HepG2 (cell line): ENCODE data around the gene VWA5B1. TPM values are rescaled to one million over a fixed set of nuclear protein-coding genes. Genes with fewer than 3 reads are reported as not detected.

Experiments
- ATAC-seq: fragments of 200-7000 bp; cut with Tn5 transposase; 3 replicates; pipeline ENCODE4 v1.9.1; 2020; ENCODE audit warnings: mild to moderate bottlenecking, moderate library complexity
- BruUV-seq: library from RNA; stranded (reverse); fragments of 400-500 nt; replicated peaks from 2 replicates; lab custom pipeline; 2021; lab: Mats Ljungman, UMichigan
- CTCF ChIA-PET: fragments of 300-600 bp; formaldehyde crosslinking; extraction: SDS; loops from one replicate; lab custom pipeline; 2021; ENCODE audit warnings: low total read pairs, inconsistent platforms, low intra/inter-chr PET ratio; lab: Yijun Ruan, JAX
- POLR2A ChIA-PET: fragments of 350-600 bp; sonication (Branson Sonifier 250); formaldehyde crosslinking; loops from one replicate; lab custom pipeline; 2020; ENCODE audit warnings: antibody characterized with exemption, inconsistent platforms; lab: Yijun Ruan, JAX
- DNase-seq: peaks from one replicate; pipeline ENCODE4 v3.0.0-alpha.2; 2015; ENCODE audit warnings: low spot score
- FAIRE-seq: peaks from 3 replicates; lab custom pipeline; 2011; peaks lifted over from hg19 to GRCh38; lab: Jason Lieb, UNC
- H2AFZ ChIP-seq: one replicate; pipeline ENCODE4 v1.6.1; 2011; ENCODE audit warnings: low read length, inconsistent platforms
- H3K27ac ChIP-seq: fragments of 300-600 bp; 3 replicates; pipeline ENCODE4 v1.8.0; 2011; ENCODE audit warnings: mixed run types, mild to moderate bottlenecking, mixed read lengths, low read length, inconsistent platforms; ENCODE audit not compliant: insufficient read depth; ENCODE audit errors: extremely low read length
- H3K27me3 ChIP-seq, 2 experiments: fragments of 200-600 bp in 1 of 2; 2 replicates in 1 of 2; 3 replicates in 1 of 2; pipeline versions ENCODE4 v1.6.0 to v1.8.0; 2011; ENCODE audit warnings: low read length in 2 of 2, mild to moderate bottlenecking in 2 of 2, moderate library complexity in 2 of 2, inconsistent platforms in 1 of 2; ENCODE audit not compliant: insufficient read depth in 2 of 2, control insufficient read depth in 1 of 2
- H3K36me3 ChIP-seq, 2 experiments: fragments of 200-600 bp in 1 of 2; replicated peaks in 1 of 2; 2 replicates in 1 of 2; 3 replicates in 1 of 2; pipeline versions ENCODE4 v1.5.1 to v1.8.0; 2011; ENCODE audit warnings: low read length in 2 of 2, inconsistent platforms in 1 of 2; ENCODE audit not compliant: insufficient read depth in 2 of 2, control insufficient read depth in 1 of 2
- H3K4me1 ChIP-seq: 2 replicates; pipeline ENCODE4 v1.5.1; 2012; ENCODE audit warnings: low read length, inconsistent platforms; ENCODE audit not compliant: insufficient read depth
- H3K4me2 ChIP-seq: 2 replicates; pipeline ENCODE4 v1.6.0; 2011; ENCODE audit warnings: low read depth, low read length, inconsistent platforms
- H3K4me3 ChIP-seq, 3 experiments: fragments of 200-600 bp in 1 of 3; sonication (generic), shearing (Covaris generic) in 1 of 3; replicated peaks in 1 of 3; 2 replicates each; pipeline ENCODE4 v1.5.1; 2011 to 2016; ENCODE audit warnings: low read length in 3 of 3, inconsistent platforms in 2 of 3, low read depth in 2 of 3, mild to moderate bottlenecking in 2 of 3, control low read depth in 1 of 3, mixed read lengths in 1 of 3; ENCODE audit not compliant: insufficient read depth in 1 of 3
- H3K79me2 ChIP-seq: one replicate; pipeline ENCODE4 v1.6.1; 2011; ENCODE audit warnings: low read length, inconsistent platforms; ENCODE audit not compliant: insufficient read depth
- H3K9ac ChIP-seq: 2 replicates; pipeline ENCODE4 v1.6.0; 2011; ENCODE audit warnings: mild to moderate bottlenecking, low read depth, low read length, inconsistent platforms; ENCODE audit not compliant: insufficient read depth
- H3K9me3 ChIP-seq: 2 replicates; pipeline ENCODE4 v1.5.1; 2012; ENCODE audit warnings: mild to moderate bottlenecking, low read length
- H4K20me1 ChIP-seq: 2 replicates; pipeline ENCODE4 v1.6.0; 2011; ENCODE audit warnings: inconsistent platforms, mild to moderate bottlenecking, low read length, moderate library complexity; ENCODE audit not compliant: insufficient read depth
- HDAC2 ChIP-seq: sonication (generic); formaldehyde crosslinking; IDR thresholded peaks from 2 replicates; pipeline ENCODE4 v1.4.0; 2020; ENCODE audit warnings: missing genetic modification reagents
- IRF2 ChIP-seq: IDR thresholded peaks from 2 replicates; pipeline ENCODE4 v1.6.1; 2018; ENCODE audit warnings: missing genetic modification reagents, missing compliant biosample characterization
- LCORL ChIP-seq, 2 experiments: fragments of 450-650 bp in 1 of 2; sonication (generic) in 1 of 2; formaldehyde crosslinking in 1 of 2; IDR thresholded peaks; 2 replicates each; pipeline versions ENCODE4 v1.5.0 to v1.6.1; 2017 to 2020; ENCODE audit warnings: antibody characterized with exemption in 1 of 2, missing genetic modification reagents in 1 of 2
- PTBP1 ChIP-seq: fragments of 200-400 bp; formaldehyde crosslinking; IDR thresholded peaks from 2 replicates; pipeline ENCODE4 v1.6.1; 2018; ENCODE audit warnings: low read length, low read depth; ENCODE audit not compliant: poor library complexity, severe bottlenecking
- STAG1 ChIP-seq: sonication (generic); formaldehyde crosslinking; IDR thresholded peaks from 2 replicates; pipeline ENCODE4 v1.4.0; 2020; ENCODE audit warnings: missing genetic modification reagents
- TBX3 ChIP-seq: fragments of 450-650 bp; IDR thresholded peaks from 2 replicates; pipeline ENCODE4 v1.6.1; 2017; ENCODE audit warnings: antibody characterized with exemption, mild to moderate bottlenecking, inconsistent platforms, borderline replicate concordance
- ZNF207 ChIP-seq: fragments of 450-650 bp; IDR thresholded peaks from 2 replicates; pipeline ENCODE4 v1.6.1; 2016; ENCODE audit warnings: antibody characterized with exemption, borderline replicate concordance
- ZNF501 ChIP-seq: sonication (generic); formaldehyde crosslinking; IDR thresholded peaks from 2 replicates; pipeline ENCODE4 v1.5.1; 2020; ENCODE audit warnings: mild to moderate bottlenecking, moderate library complexity, missing genetic modification reagents
- ZNF570 ChIP-seq: sonication (generic); formaldehyde crosslinking; IDR thresholded peaks from 2 replicates; pipeline ENCODE4 v1.4.0; 2020; ENCODE audit warnings: mild to moderate bottlenecking, missing genetic modification reagents, borderline replicate concordance
- WGBS: methylation state at CpG from one replicate; pipeline ENCODE4 v1.1.6; 2017; ENCODE audit warnings: low lambda C conversion rate; 5-methylcytosine and 5-hydroxymethylcytosine counted together
- in situ Hi-C: cut with HindIII; loops from 2 replicates; pipeline ENCODE4 v1.10.0; 2017; ENCODE audit warnings: low pct_unique_long_range_greater_than_20kb; ENCODE audit not compliant: extremely low pct_ligation_motif_present
- intact Hi-C: fragments of 100-400 bp; cut with micrococcal nuclease; formaldehyde crosslinking; loops from one replicate; pipeline ENCODE4 v1.10.0; 2022; ENCODE audit not compliant: unreplicated experiment
- polyA plus RNA-seq, 8 experiments: library from polyadenylated mRNA; depleted of rRNA in 3 of 8; stranded (reverse) in 7 of 8; unstranded in 1 of 8; fragments of >200 nt; fragmentation: Illumina TruSeq in 4 of 8; extraction: Trizol in 4 of 8; gene quantifications; 2 replicates each; pipeline versions ENCODE4 v1.2.1 to v1.2.3, GENCODE V29; 2011 to 2016; ENCODE audit warnings: low read depth in 4 of 8, missing spikeins in 1 of 8, mixed read lengths in 1 of 8; ENCODE audit not compliant: insufficient read depth in 1 of 8
- total RNA-seq, 5 experiments: library from RNA; depleted of rRNA; stranded (reverse); fragments of >200 nt; fragmentation: Illumina TruSeq; extraction: Trizol; gene quantifications; 2 replicates each; pipeline ENCODE4 v1.2.3, GENCODE V29; 2016; ENCODE audit warnings: low read depth in 1 of 5
- TF ChIP-seq, protein P1 (sequence below): sonication (generic); formaldehyde crosslinking; IDR thresholded peaks from 2 replicates; pipeline ENCODE4 v1.9.0; 2021; ENCODE audit warnings: missing genetic modification reagents, borderline replicate concordance
- TF ChIP-seq, protein P2 (sequence below): sonication (generic); formaldehyde crosslinking; IDR thresholded peaks from 2 replicates; pipeline ENCODE4 v1.4.0; 2020; ENCODE audit warnings: missing genetic modification reagents
- TF ChIP-seq, protein P3 (sequence below): sonication (generic); formaldehyde crosslinking; IDR thresholded peaks from 2 replicates; pipeline ENCODE4 v1.5.0; 2020; ENCODE audit warnings: mild to moderate bottlenecking, missing genetic modification reagents, borderline replicate concordance
- TF ChIP-seq, protein P4 (sequence below): IDR thresholded peaks from 2 replicates; pipeline ENCODE4 v1.6.1; 2018; ENCODE audit warnings: missing genetic modification reagents

Gene VWA5B1
- total and polyA plus RNA-seq, 2 of the 13 experiments (the other 11 are each of a cell fraction or from before 2014, with no cell fraction given) = not detected

DNA sequence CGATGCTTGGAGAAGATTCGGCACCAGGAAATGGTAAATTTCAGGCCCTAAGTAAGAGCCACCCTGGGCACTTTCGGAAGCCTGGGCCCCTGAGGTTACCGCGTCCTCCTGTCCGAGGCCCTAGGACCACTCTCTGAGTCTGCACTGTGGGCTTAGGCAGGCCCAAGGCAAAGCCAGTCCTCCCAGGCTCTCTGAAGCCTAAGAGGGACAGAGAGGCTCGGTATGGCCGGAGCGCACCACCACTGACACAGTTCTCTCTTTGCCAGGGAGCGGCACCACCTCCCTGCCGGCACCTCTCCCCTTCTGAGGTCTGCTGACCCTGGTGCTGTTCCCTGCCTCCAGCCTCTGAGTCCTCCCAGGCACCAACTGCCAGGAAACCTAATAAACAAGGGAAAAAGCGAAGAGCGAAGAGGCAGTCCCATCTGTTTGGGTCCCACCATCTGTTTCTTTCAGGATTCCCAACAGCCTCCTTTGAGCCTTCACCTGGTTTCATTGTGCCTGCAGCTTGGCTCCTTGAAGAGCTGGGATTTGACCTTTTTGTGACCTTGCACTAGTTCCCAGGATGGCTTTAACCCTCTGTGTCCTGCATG lies 57.7 kb downstream of the VWA5B1 start:
- FAIRE-seq (no peak), DNase-seq (no peak), ATAC-seq (no peak)
- 41% methylated on average over 6 of the region's 13 CpGs for WGBS
- Histone ChIP-seq H3K79me2 (no peaks in the 10 kb centered on the region), H2AFZ (no peak overlapping the region), H3K4me1 (no peaks in the 10 kb centered on the region), H3K27me3 (peaks cover 0 to 11% of the 10 kb centered on the region in 2 experiments; a peak in 2 of 5 replicates), H3K27ac (no peak overlapping the region), H4K20me1 (no peaks in the 10 kb centered on the region), H3K4me3 (no peak overlapping the region), H3K4me2 (no peak overlapping the region), H3K36me3 (no peaks in the 10 kb centered on the region), H3K9ac (no peak overlapping the region), H3K9me3 (no peaks in the 10 kb centered on the region)
- intact Hi-C loops (no loop called here), in situ Hi-C loops (no loop called here)
- ChIA-PET CTCF (no interaction called here), POLR2A (no interaction called here)
- no TSS peak for BruUV-seq
- TF ChIP-seq, protein P1, sequence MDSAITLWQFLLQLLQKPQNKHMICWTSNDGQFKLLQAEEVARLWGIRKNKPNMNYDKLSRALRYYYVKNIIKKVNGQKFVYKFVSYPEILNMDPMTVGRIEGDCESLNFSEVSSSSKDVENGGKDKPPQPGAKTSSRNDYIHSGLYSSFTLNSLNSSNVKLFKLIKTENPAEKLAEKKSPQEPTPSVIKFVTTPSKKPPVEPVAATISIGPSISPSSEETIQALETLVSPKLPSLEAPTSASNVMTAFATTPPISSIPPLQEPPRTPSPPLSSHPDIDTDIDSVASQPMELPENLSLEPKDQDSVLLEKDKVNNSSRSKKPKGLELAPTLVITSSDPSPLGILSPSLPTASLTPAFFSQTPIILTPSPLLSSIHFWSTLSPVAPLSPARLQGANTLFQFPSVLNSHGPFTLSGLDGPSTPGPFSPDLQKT (CRISPR knock-in tag) = no peak
- TF ChIP-seq ZNF207 (no peak), IRF2 (CRISPR knock-in tag) (no peak), TBX3 (no peak), LCORL (IDR thresholded peaks at IDR 0.05) (no peak), LCORL (CRISPR knock-in tag; IDR thresholded peaks at IDR 0.05) (no peak), ZNF501 (CRISPR knock-in tag) (no peak), PTBP1 (no peak), STAG1 (no peak), HDAC2 (CRISPR knock-in tag) (no peak), ZNF570 (CRISPR knock-in tag) (no peak)
- TF ChIP-seq, protein P2, sequence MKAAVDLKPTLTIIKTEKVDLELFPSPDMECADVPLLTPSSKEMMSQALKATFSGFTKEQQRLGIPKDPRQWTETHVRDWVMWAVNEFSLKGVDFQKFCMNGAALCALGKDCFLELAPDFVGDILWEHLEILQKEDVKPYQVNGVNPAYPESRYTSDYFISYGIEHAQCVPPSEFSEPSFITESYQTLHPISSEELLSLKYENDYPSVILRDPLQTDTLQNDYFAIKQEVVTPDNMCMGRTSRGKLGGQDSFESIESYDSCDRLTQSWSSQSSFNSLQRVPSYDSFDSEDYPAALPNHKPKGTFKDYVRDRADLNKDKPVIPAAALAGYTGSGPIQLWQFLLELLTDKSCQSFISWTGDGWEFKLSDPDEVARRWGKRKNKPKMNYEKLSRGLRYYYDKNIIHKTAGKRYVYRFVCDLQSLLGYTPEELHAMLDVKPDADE (CRISPR knock-in tag) = no peak
- TF ChIP-seq, protein P3, sequence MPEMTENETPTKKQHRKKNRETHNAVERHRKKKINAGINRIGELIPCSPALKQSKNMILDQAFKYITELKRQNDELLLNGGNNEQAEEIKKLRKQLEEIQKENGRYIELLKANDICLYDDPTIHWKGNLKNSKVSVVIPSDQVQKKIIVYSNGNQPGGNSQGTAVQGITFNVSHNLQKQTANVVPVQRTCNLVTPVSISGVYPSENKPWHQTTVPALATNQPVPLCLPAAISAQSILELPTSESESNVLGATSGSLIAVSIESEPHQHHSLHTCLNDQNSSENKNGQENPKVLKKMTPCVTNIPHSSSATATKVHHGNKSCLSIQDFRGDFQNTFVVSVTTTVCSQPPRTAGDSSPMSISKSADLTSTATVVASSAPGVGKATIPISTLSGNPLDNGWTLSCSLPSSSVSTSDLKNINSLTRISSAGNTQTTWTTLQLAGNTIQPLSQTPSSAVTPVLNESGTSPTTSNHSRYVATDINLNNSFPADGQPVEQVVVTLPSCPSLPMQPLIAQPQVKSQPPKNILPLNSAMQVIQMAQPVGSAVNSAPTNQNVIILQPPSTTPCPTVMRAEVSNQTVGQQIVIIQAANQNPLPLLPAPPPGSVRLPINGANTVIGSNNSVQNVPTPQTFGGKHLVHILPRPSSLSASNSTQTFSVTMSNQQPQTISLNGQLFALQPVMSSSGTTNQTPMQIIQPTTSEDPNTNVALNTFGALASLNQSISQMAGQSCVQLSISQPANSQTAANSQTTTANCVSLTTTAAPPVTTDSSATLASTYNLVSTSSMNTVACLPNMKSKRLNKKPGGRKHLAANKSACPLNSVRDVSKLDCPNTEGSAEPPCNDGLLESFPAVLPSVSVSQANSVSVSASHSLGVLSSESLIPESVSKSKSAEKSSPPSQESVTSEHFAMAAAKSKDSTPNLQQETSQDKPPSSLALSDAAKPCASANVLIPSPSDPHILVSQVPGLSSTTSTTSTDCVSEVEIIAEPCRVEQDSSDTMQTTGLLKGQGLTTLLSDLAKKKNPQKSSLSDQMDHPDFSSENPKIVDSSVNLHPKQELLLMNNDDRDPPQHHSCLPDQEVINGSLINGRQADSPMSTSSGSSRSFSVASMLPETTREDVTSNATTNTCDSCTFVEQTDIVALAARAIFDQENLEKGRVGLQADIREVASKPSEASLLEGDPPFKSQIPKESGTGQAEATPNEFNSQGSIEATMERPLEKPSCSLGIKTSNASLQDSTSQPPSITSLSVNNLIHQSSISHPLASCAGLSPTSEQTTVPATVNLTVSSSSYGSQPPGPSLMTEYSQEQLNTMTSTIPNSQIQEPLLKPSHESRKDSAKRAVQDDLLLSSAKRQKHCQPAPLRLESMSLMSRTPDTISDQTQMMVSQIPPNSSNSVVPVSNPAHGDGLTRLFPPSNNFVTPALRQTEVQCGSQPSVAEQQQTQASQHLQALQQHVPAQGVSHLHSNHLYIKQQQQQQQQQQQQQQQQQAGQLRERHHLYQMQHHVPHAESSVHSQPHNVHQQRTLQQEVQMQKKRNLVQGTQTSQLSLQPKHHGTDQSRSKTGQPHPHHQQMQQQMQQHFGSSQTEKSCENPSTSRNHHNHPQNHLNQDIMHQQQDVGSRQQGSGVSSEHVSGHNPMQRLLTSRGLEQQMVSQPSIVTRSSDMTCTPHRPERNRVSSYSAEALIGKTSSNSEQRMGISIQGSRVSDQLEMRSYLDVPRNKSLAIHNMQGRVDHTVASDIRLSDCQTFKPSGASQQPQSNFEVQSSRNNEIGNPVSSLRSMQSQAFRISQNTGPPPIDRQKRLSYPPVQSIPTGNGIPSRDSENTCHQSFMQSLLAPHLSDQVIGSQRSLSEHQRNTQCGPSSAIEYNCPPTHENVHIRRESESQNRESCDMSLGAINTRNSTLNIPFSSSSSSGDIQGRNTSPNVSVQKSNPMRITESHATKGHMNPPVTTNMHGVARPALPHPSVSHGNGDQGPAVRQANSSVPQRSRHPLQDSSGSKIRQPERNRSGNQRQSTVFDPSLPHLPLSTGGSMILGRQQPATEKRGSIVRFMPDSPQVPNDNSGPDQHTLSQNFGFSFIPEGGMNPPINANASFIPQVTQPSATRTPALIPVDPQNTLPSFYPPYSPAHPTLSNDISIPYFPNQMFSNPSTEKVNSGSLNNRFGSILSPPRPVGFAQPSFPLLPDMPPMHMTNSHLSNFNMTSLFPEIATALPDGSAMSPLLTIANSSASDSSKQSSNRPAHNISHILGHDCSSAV (CRISPR knock-in tag) = no peak
- TF ChIP-seq, protein P4, sequence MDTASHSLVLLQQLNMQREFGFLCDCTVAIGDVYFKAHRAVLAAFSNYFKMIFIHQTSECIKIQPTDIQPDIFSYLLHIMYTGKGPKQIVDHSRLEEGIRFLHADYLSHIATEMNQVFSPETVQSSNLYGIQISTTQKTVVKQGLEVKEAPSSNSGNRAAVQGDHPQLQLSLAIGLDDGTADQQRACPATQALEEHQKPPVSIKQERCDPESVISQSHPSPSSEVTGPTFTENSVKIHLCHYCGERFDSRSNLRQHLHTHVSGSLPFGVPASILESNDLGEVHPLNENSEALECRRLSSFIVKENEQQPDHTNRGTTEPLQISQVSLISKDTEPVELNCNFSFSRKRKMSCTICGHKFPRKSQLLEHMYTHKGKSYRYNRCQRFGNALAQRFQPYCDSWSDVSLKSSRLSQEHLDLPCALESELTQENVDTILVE (CRISPR knock-in tag) = no peak
